ENCODE measurements around the gene RNF213. TPM values are rescaled to one million over a fixed set of nuclear protein-coding genes. Genes with fewer than 3 reads are reported as not detected.

The RNF213 gene
- total RNA-seq, 1 donor: 198 TPM

DNA sequence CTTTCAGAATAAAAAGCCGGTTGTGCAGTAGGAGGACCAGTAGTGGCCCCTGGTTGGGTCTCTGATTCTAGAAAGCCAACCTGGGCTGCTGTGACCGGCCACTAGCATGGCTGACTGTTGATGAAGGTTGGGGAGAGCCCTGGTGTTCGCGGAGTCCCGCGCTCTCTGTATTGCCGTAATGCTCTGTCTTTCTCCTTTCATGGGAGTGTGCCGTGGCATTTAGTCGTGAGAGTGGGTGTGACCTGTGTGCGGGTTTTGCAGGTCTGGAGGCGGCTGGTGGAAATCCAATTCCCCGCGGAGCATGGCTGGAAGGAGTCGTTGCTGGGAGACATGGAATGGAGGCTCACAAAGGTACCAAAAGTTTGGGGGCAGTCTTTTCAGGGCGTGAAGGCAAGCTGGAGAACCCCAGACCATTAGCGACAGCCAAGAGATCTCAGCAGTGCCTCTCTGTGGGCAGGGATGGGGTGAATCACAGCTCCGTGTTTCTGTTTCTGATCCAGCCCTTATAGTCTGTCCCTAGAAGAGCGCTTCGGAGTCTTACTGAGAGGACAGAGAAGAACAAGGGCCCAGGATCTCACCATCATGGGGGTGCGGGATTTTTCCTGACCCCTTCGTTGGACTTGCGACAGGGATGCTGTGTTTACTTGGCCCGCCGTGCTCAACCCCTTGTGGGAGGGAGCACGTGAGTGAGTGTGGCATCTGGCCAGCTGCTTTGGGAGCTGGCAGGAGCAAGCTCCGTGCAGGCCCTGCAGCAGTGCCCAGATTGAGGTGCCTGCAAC is 56.5 kb downstream of the RNF213 start:
- TF ChIP-seq, protein P1, sequence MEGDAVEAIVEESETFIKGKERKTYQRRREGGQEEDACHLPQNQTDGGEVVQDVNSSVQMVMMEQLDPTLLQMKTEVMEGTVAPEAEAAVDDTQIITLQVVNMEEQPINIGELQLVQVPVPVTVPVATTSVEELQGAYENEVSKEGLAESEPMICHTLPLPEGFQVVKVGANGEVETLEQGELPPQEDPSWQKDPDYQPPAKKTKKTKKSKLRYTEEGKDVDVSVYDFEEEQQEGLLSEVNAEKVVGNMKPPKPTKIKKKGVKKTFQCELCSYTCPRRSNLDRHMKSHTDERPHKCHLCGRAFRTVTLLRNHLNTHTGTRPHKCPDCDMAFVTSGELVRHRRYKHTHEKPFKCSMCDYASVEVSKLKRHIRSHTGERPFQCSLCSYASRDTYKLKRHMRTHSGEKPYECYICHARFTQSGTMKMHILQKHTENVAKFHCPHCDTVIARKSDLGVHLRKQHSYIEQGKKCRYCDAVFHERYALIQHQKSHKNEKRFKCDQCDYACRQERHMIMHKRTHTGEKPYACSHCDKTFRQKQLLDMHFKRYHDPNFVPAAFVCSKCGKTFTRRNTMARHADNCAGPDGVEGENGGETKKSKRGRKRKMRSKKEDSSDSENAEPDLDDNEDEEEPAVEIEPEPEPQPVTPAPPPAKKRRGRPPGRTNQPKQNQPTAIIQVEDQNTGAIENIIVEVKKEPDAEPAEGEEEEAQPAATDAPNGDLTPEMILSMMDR (IDR thresholded peaks at IDR 0.05; ENCODE audit: insufficient read depth, low read depth, low read length): no peak
- H3K4me3 ChIP-seq (ENCODE audit: low read depth, low read length): no peak overlapping the region
- no peak for DNase-seq (ENCODE audit: low read depth)

DNA sequence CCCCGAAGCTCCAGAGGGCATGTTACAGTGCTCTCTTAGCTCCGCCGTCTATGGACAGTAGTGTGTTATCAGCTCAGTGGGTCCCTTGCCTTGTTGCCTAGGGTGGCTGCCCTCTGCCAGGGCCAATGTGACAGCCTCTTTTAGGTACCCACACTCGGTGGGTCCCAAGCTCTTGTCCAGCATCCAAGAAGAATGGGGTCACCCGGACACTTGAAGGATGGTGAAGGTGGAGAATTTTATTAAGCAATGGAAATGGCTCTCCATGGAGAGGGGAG is 57.0 kb downstream of the RNF213 start:
- no peak for DNase-seq (ENCODE audit: low read depth)

DNA sequence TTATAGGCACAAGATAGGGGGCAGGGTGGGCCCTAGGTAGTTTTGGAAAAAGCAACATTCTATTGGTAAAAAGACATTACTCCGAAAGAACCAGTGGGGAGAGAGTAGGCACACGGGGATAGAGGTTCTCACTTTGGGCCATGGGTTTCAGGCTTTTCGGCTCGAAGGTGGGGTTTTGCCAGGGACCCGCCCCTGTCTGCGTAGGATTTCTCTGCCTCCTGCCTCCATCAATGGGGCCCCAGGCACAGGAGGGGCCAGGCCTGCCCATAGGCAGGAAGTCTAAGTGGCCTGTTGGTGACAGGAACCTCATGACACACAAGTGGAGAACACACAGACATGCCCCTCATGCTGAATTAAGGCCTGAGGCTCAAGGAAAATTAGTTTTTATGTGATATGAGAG is 57.5 kb downstream of the RNF213 start:
- no peak for DNase-seq (ENCODE audit: low read depth)
- TF ChIP-seq, protein P1 (IDR thresholded peaks at IDR 0.05; ENCODE audit: insufficient read depth, low read depth, low read length): no peak
- H3K4me3 ChIP-seq (ENCODE audit: low read depth, low read length): no peak overlapping the region

More for the DNA sequence above, 57.0 kb downstream of the RNF213 start:
- H3K4me3 ChIP-seq (ENCODE audit: low read depth, low read length): no peak overlapping the region
- TF ChIP-seq, protein P1 (IDR thresholded peaks at IDR 0.05; ENCODE audit: insufficient read depth, low read depth, low read length): no peak

DNA sequence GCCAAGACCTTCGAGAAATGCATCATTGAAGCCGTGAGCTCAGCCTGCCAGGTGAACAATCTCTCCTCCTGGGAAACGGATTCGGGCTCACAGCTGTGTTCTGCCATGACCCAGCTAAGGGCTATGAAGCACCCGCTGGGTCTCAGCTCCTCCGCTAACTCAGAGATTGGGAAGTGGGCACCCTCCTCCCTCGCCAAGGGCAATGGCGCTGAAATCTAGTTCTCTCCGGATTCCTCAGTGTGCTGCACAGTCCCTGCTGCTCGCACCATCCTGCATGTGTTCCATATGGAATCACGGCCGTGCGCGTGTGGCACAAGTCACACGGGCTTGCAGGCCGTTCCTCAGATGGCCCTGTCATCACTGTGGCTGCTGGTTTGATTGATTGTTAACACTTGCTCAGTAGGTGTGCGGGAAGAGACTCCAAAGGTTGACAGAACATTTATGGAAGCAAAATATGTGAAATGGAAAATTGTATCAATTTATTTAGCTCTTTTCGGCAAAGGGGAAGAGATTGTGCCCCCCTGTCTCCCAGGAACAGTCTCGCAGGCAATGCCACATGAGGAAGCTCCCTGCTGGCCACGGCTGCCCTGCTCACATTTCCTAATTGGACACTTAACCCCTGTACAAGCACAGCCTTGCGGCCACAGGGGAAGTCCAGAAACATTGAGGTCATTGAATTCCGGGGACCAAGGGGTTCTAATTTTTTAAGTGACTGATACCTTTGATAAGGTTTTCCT is 58.8 kb downstream of the RNF213 start:
- H3K4me3 ChIP-seq (ENCODE audit: low read depth, low read length): no peak overlapping the region
- TF ChIP-seq, protein P1 (IDR thresholded peaks at IDR 0.05; ENCODE audit: insufficient read depth, low read depth, low read length): no peak
- no peak for DNase-seq (ENCODE audit: low read depth)

DNA sequence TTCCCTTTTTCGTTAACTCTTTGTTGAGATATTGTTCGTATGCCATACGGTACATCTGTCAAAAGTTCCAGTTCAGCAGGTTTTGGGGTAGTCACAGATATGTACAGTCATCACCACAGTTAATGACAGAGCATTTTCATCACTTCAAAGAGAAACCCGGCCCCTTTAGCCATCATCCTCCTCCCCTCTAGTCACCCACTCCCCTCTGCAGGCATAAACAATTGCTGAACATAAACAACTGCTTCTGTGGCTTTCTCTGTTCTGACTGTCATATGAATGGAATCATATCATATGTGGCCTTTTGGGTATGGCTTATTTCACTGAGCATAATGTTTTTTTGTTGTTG is 59.3 kb downstream of the RNF213 start:
- no peak for DNase-seq (ENCODE audit: low read depth)
- H3K4me3 ChIP-seq (ENCODE audit: low read depth, low read length): no peak overlapping the region

DNA sequence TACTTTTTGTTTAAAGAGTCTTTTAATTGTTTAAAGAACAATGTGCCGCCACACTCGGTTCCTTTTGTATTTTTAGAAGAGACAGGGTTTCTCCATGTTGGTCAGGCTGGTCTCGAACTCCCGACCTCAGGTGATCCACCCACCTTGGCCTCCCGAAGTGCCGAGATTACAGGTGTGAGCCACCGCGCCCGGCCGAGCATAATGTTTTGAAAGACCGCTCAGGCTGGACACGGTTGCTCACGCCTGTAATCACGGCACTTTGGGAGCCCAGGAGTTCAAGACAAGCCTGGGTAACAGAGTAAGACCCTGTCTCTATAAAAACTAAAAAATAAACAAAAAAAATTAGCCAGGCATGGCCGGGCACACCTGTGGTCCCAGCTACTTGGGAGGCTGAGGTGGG is 59.8 kb downstream of the RNF213 start:
- no peak for DNase-seq (ENCODE audit: low read depth)
- TF ChIP-seq, protein P1 (IDR thresholded peaks at IDR 0.05; ENCODE audit: insufficient read depth, low read depth, low read length): no peak

More for the DNA sequence above, 59.3 kb downstream of the RNF213 start:
- TF ChIP-seq, protein P1 (IDR thresholded peaks at IDR 0.05; ENCODE audit: insufficient read depth, low read depth, low read length): no peak

More for the DNA sequence above, 59.8 kb downstream of the RNF213 start:
- no peak overlapping the region for H3K4me3 ChIP-seq (ENCODE audit: low read depth, low read length)

Measured in fibroblast of villous mesenchyme (primary cell).